ENCODE measurements around the gene FLII. TPM values are rescaled to one million over a fixed set of nuclear protein-coding genes. Genes with fewer than 3 reads are reported as not detected.

The FLII gene
- total and polyA plus RNA-seq, 2 of the 8 experiments (the other 6 are each of a cell fraction or from before 2014, with no cell fraction given): 300 to 549 TPM

GRCh38 chr17:18252160-18252559, 6.4 kb downstream of the FLII start:
- Histone ChIP-seq H3K4me1 (replicated peaks in 1 of 4; ENCODE audit: control insufficient read depth in 3 of 4, insufficient read depth in 4 of 4, low read length in 3 of 4) (peaks cover 0 to 18% (median 8%) of the 10 kb centered on the region in 4 experiments; a peak in 5 of 7 replicates), H3K27ac (ENCODE audit: low read depth, low read length) (no peak overlapping the region), H3K27me3 (replicated peaks in 1 of 4; ENCODE audit: control insufficient read depth in 3 of 4, extremely low read depth in 1 of 4, insufficient read depth in 3 of 4, low read length in 3 of 4) (no peaks in the 10 kb centered on the region), H2AFZ (ENCODE audit: low read length) (no peak overlapping the region), H2AK5ac (ENCODE audit: low read depth, low read length) (no peak overlapping the region), H3K79me2 (ENCODE audit: control insufficient read depth in 1 of 2, insufficient read depth in 2 of 2, low read length in 2 of 2) (peaks cover 0 to 18% of the 10 kb centered on the region in 2 experiments; a peak in 1 of 4 replicates), H3K56ac (replicated peaks; ENCODE audit: insufficient read length, low read depth, low read length) (no peak overlapping the region), H2BK120ac (replicated peaks; ENCODE audit: low read depth, low read length) (no peak overlapping the region), H4K5ac (ENCODE audit: insufficient read length, low read depth, low read length) (no peak overlapping the region), H4K20me1 (replicated peaks in 1 of 2; ENCODE audit: control insufficient read depth in 1 of 2, insufficient read depth in 2 of 2, low read length in 2 of 2) (peaks cover 11 to 18% of the 10 kb centered on the region in 2 experiments), H3K23me2 (ENCODE audit: low read depth, low read length) (peaks cover under 1% of the 10 kb centered on the region; the same call in 1 of the 2 replicates), H3K23ac (ENCODE audit: insufficient read length) (no peak overlapping the region), H2BK12ac (ENCODE audit: low read depth, low read length) (no peak overlapping the region), H3K36me3 (ENCODE audit: control insufficient read depth in 2 of 4, insufficient read depth in 4 of 4, low read length in 3 of 4) (peaks cover 38 to 64% (median 57%) of the 10 kb centered on the region in 4 experiments), H3K18ac (ENCODE audit: extremely low read depth, low read length) (no peak overlapping the region), H3K4ac (replicated peaks; ENCODE audit: insufficient read length, low read depth, low read length) (no peak overlapping the region), H2BK15ac (ENCODE audit: low read length) (no peak overlapping the region), H3K9me3 (ENCODE audit: insufficient read depth in 2 of 2, low read depth in 1 of 2, low read length in 1 of 2) (no peaks in the 10 kb centered on the region), H4K91ac (replicated peaks; ENCODE audit: insufficient read length, low read length) (no peak overlapping the region), H2BK20ac (ENCODE audit: low read length) (no peak overlapping the region), H4K8ac (ENCODE audit: extremely low read depth, insufficient read depth, low read length) (no peak overlapping the region), H3K4me2 (ENCODE audit: insufficient read depth in 1 of 2, low read depth in 2 of 2, low read length in 2 of 2) (no peak overlapping the region), H3K9ac (replicated peaks in 1 of 4; ENCODE audit: extremely low read depth in 1 of 4, low read depth in 3 of 4, low read length in 3 of 4) (no peak overlapping the region), H2BK5ac (ENCODE audit: low read depth, low read length) (no peak overlapping the region), H3K79me1 (ENCODE audit: low read depth, low read length) (peaks cover 9% of the 10 kb centered on the region), H3K14ac (ENCODE audit: insufficient read length) (no peak overlapping the region), H3K4me3 (ENCODE audit: extremely low read depth in 1 of 4, insufficient read depth in 2 of 4, low read depth in 3 of 4, low read length in 4 of 4) (no peak overlapping the region)
- DNase-seq (ENCODE audit: low read depth in 1 of 2, low spot score in 2 of 2) (no peak), FAIRE-seq (no peak)
- ChIA-PET POLR2A (ENCODE audit: partially characterized antibody) (interaction anchor here (1.0 to 1.3 kb wide), 2 partner anchors 10 to 21 kb away, joined by 4 read pairs; no protein-coding TSS in a partner anchor), CTCF (ENCODE audit: partially characterized antibody) (interaction anchor here (1.6 kb wide), 1 partner anchor 33 kb away, joined by 4 read pairs; no protein-coding TSS in a partner anchor)
- WGBS, 2 experiments (ENCODE audit: extremely low coverage in 1 of 2, insufficient coverage in 1 of 2, insufficient read length in 1 of 2, insufficient replicate concordance in 2 of 2, low coverage in 1 of 2, low lambda C conversion rate in 2 of 2, missing lambda C conversion rate in 1 of 2): 97% methylated on average over 5 of the region's 5 CpGs; no CpG with 5 or more reads in 1 of the 2 experiments
- TF ChIP-seq RFX5 (IDR thresholded peaks at IDR 0.05; ENCODE audit: borderline replicate concordance, low read depth, low read length) (no peak), SIX5 (IDR thresholded peaks at IDR 0.05; ENCODE audit: low read depth, low read length) (no peak), MAX (IDR thresholded peaks at IDR 0.05) (no peak), ASH2L (IDR thresholded peaks at IDR 0.05; ENCODE audit: low read length) (no peak), TEAD4 (IDR thresholded peaks at IDR 0.05; ENCODE audit: low read depth, low read length) (no peak), BCL11A (IDR thresholded peaks at IDR 0.05; ENCODE audit: low read depth in 2 of 2, low read length in 2 of 2) (no peak), GTF2F1 (IDR thresholded peaks at IDR 0.05; ENCODE audit: borderline replicate concordance, low read depth, low read length) (no peak)
